IMR-90 (cell line): ENCODE measurements around the gene ABCC3. TPM values are rescaled to one million over a fixed set of nuclear protein-coding genes. Genes with fewer than 3 reads are reported as not detected.
A peak's percentile ranks its signal among the peaks of the same experiment; 100 is the strongest.

Source experiments
- ATAC-seq: fragments of 200-7000 bp; cut with Tn5 transposase; 2 replicates; pipeline ENCODE4 v1.9.1; 2020; ENCODE audit warnings: low read depth, mild to moderate bottlenecking, moderate library complexity
- BruUV-seq: library from RNA; stranded (reverse); fragments of 400-500 nt; replicated peaks from 2 replicates; lab custom pipeline; 2021; lab: Mats Ljungman, UMichigan
- CTCF ChIA-PET: fragments of 300-600 bp; formaldehyde crosslinking; extraction: SDS; loops from one replicate; lab custom pipeline; 2021; ENCODE audit warnings: antibody characterized with exemption; lab: Yijun Ruan, JAX
- POLR2A ChIA-PET: fragments of 300-600 bp; sonication (Branson Sonifier 250); formaldehyde crosslinking; loops from one replicate; lab custom pipeline; 2022; ENCODE audit warnings: antibody characterized with exemption; ENCODE audit not compliant: unreplicated experiment; lab: Charles Lee
- DNase-seq: peaks from one replicate; pipeline ENCODE4 v3.0.0; 2013
- H2AFZ ChIP-seq: replicated peaks from 2 replicates; pipeline ENCODE3; 2013; ENCODE audit warnings: low read length, mild to moderate bottlenecking; ENCODE audit not compliant: poor library complexity
- H2AK5ac ChIP-seq: 2 replicates; pipeline ENCODE4 v1.6.1; 2013; ENCODE audit warnings: low read depth, low read length, inconsistent platforms
- H2AK9ac ChIP-seq: replicated peaks from 2 replicates; pipeline ENCODE3; 2013; ENCODE audit warnings: mild to moderate bottlenecking, low read depth, low read length, moderate library complexity; ENCODE audit not compliant: poor library complexity
- H2BK120ac ChIP-seq: 2 replicates; pipeline ENCODE4 v1.6.1; 2013; ENCODE audit warnings: low read depth, low read length, inconsistent platforms
- H2BK15ac ChIP-seq: 3 replicates; pipeline ENCODE4 v1.6.1; 2013; ENCODE audit warnings: low read depth, low read length, inconsistent platforms
- H2BK20ac ChIP-seq: 2 replicates; pipeline ENCODE4 v1.6.1; 2013; ENCODE audit warnings: low read depth, mild to moderate bottlenecking, inconsistent platforms, low read length, moderate library complexity
- H2BK5ac ChIP-seq: 2 replicates; pipeline ENCODE4 v1.6.1; 2013; ENCODE audit warnings: mild to moderate bottlenecking, low read depth, low read length, inconsistent platforms; ENCODE audit not compliant: poor library complexity, severe bottlenecking
- H3K14ac ChIP-seq: replicated peaks from 2 replicates; pipeline ENCODE4 v1.6.1; 2013; ENCODE audit warnings: low read depth, low read length, inconsistent platforms
- H3K18ac ChIP-seq: 2 replicates; pipeline ENCODE4 v1.6.1; 2013; ENCODE audit warnings: low read depth, low read length, control low read depth
- H3K23ac ChIP-seq: 2 replicates; pipeline ENCODE4 v1.6.1; 2013; ENCODE audit warnings: low read depth, low read length, inconsistent platforms
- H3K27ac ChIP-seq: 2 replicates; pipeline ENCODE4 v1.5.1; 2013; ENCODE audit warnings: mild to moderate bottlenecking, control low read depth, low read length; ENCODE audit not compliant: insufficient read depth
- H3K27me3 ChIP-seq: 2 replicates; pipeline ENCODE4 v1.6.1; 2013; ENCODE audit warnings: low read length; ENCODE audit not compliant: control insufficient read depth, insufficient read depth
- H3K36me3 ChIP-seq: 2 replicates; pipeline ENCODE4 v1.6.1; 2013; ENCODE audit warnings: low read length, mixed read lengths; ENCODE audit not compliant: control insufficient read depth, insufficient read depth
- H3K4ac ChIP-seq: 2 replicates; pipeline ENCODE4 v1.6.1; 2013; ENCODE audit warnings: low read depth, low read length, inconsistent platforms
- H3K4me1 ChIP-seq: 2 replicates; pipeline ENCODE4 v1.6.1; 2013; ENCODE audit warnings: low read length, mixed read lengths; ENCODE audit not compliant: control insufficient read depth, insufficient read depth
- H3K4me2 ChIP-seq: 2 replicates; pipeline ENCODE4 v1.6.1; 2013; ENCODE audit warnings: low read depth, mild to moderate bottlenecking, control low read depth, low read length, moderate library complexity
- H3K4me3 ChIP-seq: 2 replicates; pipeline ENCODE4 v1.5.1; 2013; ENCODE audit warnings: low read depth, mild to moderate bottlenecking, control low read depth, low read length, moderate library complexity; ENCODE audit not compliant: insufficient read depth
- H3K56ac ChIP-seq: 2 replicates; pipeline ENCODE4 v1.6.1; 2013; ENCODE audit warnings: low read length, inconsistent platforms; ENCODE audit not compliant: insufficient read depth; ENCODE audit errors: extremely low read depth
- H3K79me1 ChIP-seq, 2 experiments: 2 replicates each; pipeline ENCODE4 v1.6.1; 2013; ENCODE audit warnings: low read length in 2 of 2, inconsistent platforms in 1 of 2, low read depth in 1 of 2
- H3K9ac ChIP-seq: 2 replicates; pipeline ENCODE4 v1.6.1; 2013; ENCODE audit warnings: low read depth, low read length, control low read depth
- H3K9me1 ChIP-seq: 2 replicates; pipeline ENCODE4 v1.6.1; 2013; ENCODE audit warnings: low read length, inconsistent platforms; ENCODE audit not compliant: insufficient read depth
- H3K9me3 ChIP-seq: 2 replicates; pipeline ENCODE4 v1.6.1; 2013; ENCODE audit warnings: low read length; ENCODE audit not compliant: control insufficient read depth, insufficient read depth
- H4K20me1 ChIP-seq: 2 replicates; pipeline ENCODE4 v1.6.1; 2013; ENCODE audit warnings: low read length, inconsistent platforms; ENCODE audit not compliant: insufficient read depth
- H4K5ac ChIP-seq: 2 replicates; pipeline ENCODE4 v1.6.1; 2013; ENCODE audit warnings: mild to moderate bottlenecking, low read depth, low read length, control low read depth
- H4K8ac ChIP-seq, 2 experiments: 2 replicates each; pipeline ENCODE4 v1.6.1; 2013; ENCODE audit warnings: low read depth in 2 of 2, low read length in 2 of 2, control low read depth in 1 of 2, inconsistent platforms in 1 of 2
- H4K91ac ChIP-seq: 2 replicates; pipeline ENCODE4 v1.6.1; 2013; ENCODE audit warnings: low read depth, low read length, inconsistent platforms; ENCODE audit not compliant: insufficient read depth
- CEBPB ChIP-seq: IDR thresholded peaks from 2 replicates; pipeline ENCODE4 v1.6.1; 2012; ENCODE audit warnings: low read depth, low read length, improper control_type of control experiment
- CHD1 ChIP-seq: IDR thresholded peaks from 2 replicates; pipeline ENCODE4 v1.6.1; 2012; ENCODE audit warnings: low read depth, low read length, improper control_type of control experiment
- CTCF ChIP-seq: conservative IDR thresholded peaks from 2 replicates; pipeline ENCODE4 v1.5.1; 2012; ENCODE audit warnings: mild to moderate bottlenecking, low read depth, low read length, improper control_type of control experiment
- FOS ChIP-seq: fragments of 150-350 bp; IDR thresholded peaks from 2 replicates; pipeline ENCODE4 v1.6.1; 2016; ENCODE audit warnings: low read depth, low read length
- MAFK ChIP-seq: IDR thresholded peaks from 2 replicates; pipeline ENCODE4 v1.6.1; 2012; ENCODE audit warnings: low read depth, low read length, improper control_type of control experiment
- MAZ ChIP-seq: IDR thresholded peaks from 2 replicates; pipeline ENCODE4 v1.6.1; 2012; ENCODE audit warnings: low read depth, mild to moderate bottlenecking, low read length, improper control_type of control experiment, moderate library complexity, borderline replicate concordance
- POLR2A ChIP-seq: IDR thresholded peaks from 2 replicates; pipeline ENCODE4 v1.6.1; 2012; ENCODE audit warnings: mild to moderate bottlenecking, low read depth, low read length
- RAD21 ChIP-seq: IDR thresholded peaks from 2 replicates; pipeline ENCODE4 v1.6.1; 2012; ENCODE audit warnings: low read length, improper control_type of control experiment
- RCOR1 ChIP-seq: IDR thresholded peaks from 2 replicates; pipeline ENCODE4 v1.6.1; 2012; ENCODE audit warnings: mild to moderate bottlenecking, low read length, improper control_type of control experiment; ENCODE audit not compliant: insufficient replicate concordance
- RFX5 ChIP-seq: IDR thresholded peaks from 2 replicates; pipeline ENCODE4 v1.8.0; 2012; ENCODE audit warnings: low read depth, mild to moderate bottlenecking, low read length, moderate library complexity
- SMC3 ChIP-seq: fragments of 150-350 bp; IDR thresholded peaks from 2 replicates; pipeline ENCODE4 v1.6.1; 2016; ENCODE audit warnings: low read depth, mild to moderate bottlenecking, antibody characterized with exemption, low read length, moderate library complexity
- WGBS, 2 experiments: methylation state at CpG; one replicate each; pipeline versions ENCODE4 v1.1.5 to v1.1.7; 2013; ENCODE audit warnings: missing lambda C conversion rate in 2 of 2; ENCODE audit not compliant: insufficient read length in 1 of 2; ENCODE audit errors: extremely low coverage in 2 of 2; 5-methylcytosine and 5-hydroxymethylcytosine counted together
- dilution Hi-C: fragments of 300-500 bp; cut with HindIII; formaldehyde crosslinking; loops from one replicate; pipeline ENCODE4 v1.14.3; 2018; ENCODE audit warnings: low sequenced_read_pairs; ENCODE audit not compliant: unreplicated experiment
- in situ Hi-C: fragments of 300-500 bp; cut with MboI; formaldehyde crosslinking; loops from 3 replicates; pipeline ENCODE4 v1.14.3; 2019; ENCODE audit warnings: low sequenced_read_pairs, inconsistent platforms, mixed read lengths
- intact Hi-C: fragments of 100-400 bp; cut with micrococcal nuclease; formaldehyde crosslinking; loops from 2 replicates; pipeline ENCODE4 v1.10.0; 2022
- polyA plus RNA-seq, 3 experiments: library from polyadenylated mRNA; depleted of rRNA; stranded (reverse); fragments of >200 nt; gene quantifications; 2 replicates each; pipeline ENCODE4 v1.2.3, GENCODE V29; 2012; ENCODE audit warnings: low replicate concordance in 1 of 3
- total RNA-seq: library from RNA; depleted of rRNA; stranded (reverse); fragments of >200 nt; gene quantifications from 2 replicates; pipeline ENCODE4 v1.2.3, GENCODE V29; 2012
- TF ChIP-seq, protein P1 (sequence below): fragments of 150-350 bp; IDR thresholded peaks from 2 replicates; pipeline ENCODE4 v1.6.1; 2016; ENCODE audit warnings: low read depth, mild to moderate bottlenecking, low read length, moderate library complexity, borderline replicate concordance

The ABCC3 gene
- total and polyA plus RNA-seq, 2 of the 4 experiments (the other 2 are of a cell fraction), result 3.2 to 6.6 TPM

DNA sequence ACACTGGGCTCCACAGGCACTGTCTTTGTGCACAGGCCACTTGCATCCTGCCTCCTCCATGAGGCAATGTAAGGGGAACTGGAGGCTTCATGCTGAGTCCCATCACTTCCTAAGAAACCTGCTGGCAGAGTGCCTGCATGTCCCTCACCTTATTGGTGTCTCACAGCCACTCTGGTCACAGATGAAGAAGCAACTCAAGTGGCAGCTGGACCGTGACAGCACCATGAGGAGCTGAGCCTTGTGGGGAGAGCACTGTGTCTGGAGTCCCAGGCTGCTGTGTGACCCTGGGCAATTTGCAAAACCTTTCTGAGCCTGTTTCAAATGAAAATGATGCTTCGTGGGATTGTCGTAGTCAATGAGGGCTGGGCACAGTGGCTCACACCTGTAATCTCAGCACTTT, 53.6 kb downstream of the ABCC3 start:
- Histone ChIP-seq H3K79me1 (peaks cover 0 to 12% of the 10 kb centered on the region in 2 experiments; a peak in 2 of 4 replicates), H3K4me1 (peaks cover 45% of the 10 kb centered on the region), H2BK15ac (no peak overlapping the region), H4K20me1 (no peaks in the 10 kb centered on the region), H3K14ac (no peak overlapping the region), H4K91ac (no peak overlapping the region; the same call in 1 of the 2 replicates), H3K9ac (no peak overlapping the region), H3K56ac (no peak overlapping the region), H2AFZ (no peak overlapping the region), H3K4ac (peak overlapping the region; percentile 21; the same call in 1 of the 2 replicates), H3K9me1 (peaks cover 31% of the 10 kb centered on the region), H3K36me3 (peaks cover 3% of the 10 kb centered on the region; the same call in 1 of the 2 replicates), H4K5ac (no peak overlapping the region), H3K23ac (no peak overlapping the region), H3K4me3 (no peak overlapping the region), H2AK5ac (peak overlapping the region; percentile 35; the same call in 1 of the 2 replicates), H2AK9ac (no peak overlapping the region), H3K18ac (no peak overlapping the region), H2BK5ac (no peak overlapping the region), H4K8ac (no peak overlapping the region), H2BK120ac (no peak overlapping the region), H3K4me2 (no peak overlapping the region), H3K27ac (no peak overlapping the region), H2BK20ac (no peak overlapping the region), H3K9me3 (no peaks in the 10 kb centered on the region), H3K27me3 (no peaks in the 10 kb centered on the region)
- WGBS, 2 experiments, result 67% methylated on average over 1 of the region's 3 CpGs; no CpG with 5 or more reads in 1 of the 2 experiments
- ChIA-PET CTCF (interaction anchor here (2.3 kb wide), 1 partner anchor 138 kb away, joined by 8 read pairs; no protein-coding TSS in a partner anchor), POLR2A (no interaction called here)
- no peak for ATAC-seq
- in situ Hi-C loops, result no loop called here
- DNase-seq, result no peak
- TF ChIP-seq MAZ, result no peak
- TF ChIP-seq CTCF, result no peak
- no peak for TF ChIP-seq SMC3
- no peak for TF ChIP-seq RCOR1
- no peak for TF ChIP-seq CHD1
- TF ChIP-seq FOS, result no peak
- no peak for TF ChIP-seq RAD21
- no peak for TF ChIP-seq POLR2A
- no peak for TF ChIP-seq RFX5
- no peak for TF ChIP-seq MAFK
- TF ChIP-seq CEBPB, result no peak
- TF ChIP-seq, protein P1, sequence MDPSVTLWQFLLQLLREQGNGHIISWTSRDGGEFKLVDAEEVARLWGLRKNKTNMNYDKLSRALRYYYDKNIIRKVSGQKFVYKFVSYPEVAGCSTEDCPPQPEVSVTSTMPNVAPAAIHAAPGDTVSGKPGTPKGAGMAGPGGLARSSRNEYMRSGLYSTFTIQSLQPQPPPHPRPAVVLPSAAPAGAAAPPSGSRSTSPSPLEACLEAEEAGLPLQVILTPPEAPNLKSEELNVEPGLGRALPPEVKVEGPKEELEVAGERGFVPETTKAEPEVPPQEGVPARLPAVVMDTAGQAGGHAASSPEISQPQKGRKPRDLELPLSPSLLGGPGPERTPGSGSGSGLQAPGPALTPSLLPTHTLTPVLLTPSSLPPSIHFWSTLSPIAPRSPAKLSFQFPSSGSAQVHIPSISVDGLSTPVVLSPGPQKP, result no peak
- no TSS peak for BruUV-seq
- dilution Hi-C loops, result no loop called here
- intact Hi-C loops, result no loop called here
